Kidney epithelial cell (primary cell): Measurements from ENCODE around the gene SEMA5B. TPM values are rescaled to one million over a fixed set of nuclear protein-coding genes. Genes with fewer than 3 reads are reported as not detected.

Experiments used
- DNase-seq: peaks from one replicate; pipeline ENCODE4 v3.0.0-alpha.2; 2010; ENCODE audit warnings: low read depth
- H3K27me3 ChIP-seq: 2 replicates; pipeline ENCODE4 v1.6.0; 2011; ENCODE audit warnings: low read length; ENCODE audit not compliant: control insufficient read depth, insufficient read depth
- H3K36me3 ChIP-seq: 2 replicates; pipeline ENCODE4 v1.5.1; 2011; ENCODE audit warnings: low read length; ENCODE audit not compliant: control insufficient read depth, insufficient read depth
- H3K4me3 ChIP-seq: 2 replicates; pipeline ENCODE4 v1.5.1; 2011; ENCODE audit warnings: low read depth, mild to moderate bottlenecking, control low read depth, low read length
- total RNA-seq: library from RNA; depleted of rRNA; stranded (reverse); fragments of >200 nt; gene quantifications from 2 replicates; pipeline ENCODE4 v1.2.3, GENCODE V29; 2015
- TF ChIP-seq, protein P1 (sequence below): IDR thresholded peaks from 2 replicates; pipeline ENCODE4 v1.5.1; 2011; ENCODE audit warnings: mild to moderate bottlenecking, moderate library complexity, low read length, control low read depth, inconsistent platforms; ENCODE audit not compliant: insufficient read depth, poor library complexity, severe bottlenecking

SEMA5B gene
- total RNA-seq, 1 donor from 2014 or later: not detected

DNA sequence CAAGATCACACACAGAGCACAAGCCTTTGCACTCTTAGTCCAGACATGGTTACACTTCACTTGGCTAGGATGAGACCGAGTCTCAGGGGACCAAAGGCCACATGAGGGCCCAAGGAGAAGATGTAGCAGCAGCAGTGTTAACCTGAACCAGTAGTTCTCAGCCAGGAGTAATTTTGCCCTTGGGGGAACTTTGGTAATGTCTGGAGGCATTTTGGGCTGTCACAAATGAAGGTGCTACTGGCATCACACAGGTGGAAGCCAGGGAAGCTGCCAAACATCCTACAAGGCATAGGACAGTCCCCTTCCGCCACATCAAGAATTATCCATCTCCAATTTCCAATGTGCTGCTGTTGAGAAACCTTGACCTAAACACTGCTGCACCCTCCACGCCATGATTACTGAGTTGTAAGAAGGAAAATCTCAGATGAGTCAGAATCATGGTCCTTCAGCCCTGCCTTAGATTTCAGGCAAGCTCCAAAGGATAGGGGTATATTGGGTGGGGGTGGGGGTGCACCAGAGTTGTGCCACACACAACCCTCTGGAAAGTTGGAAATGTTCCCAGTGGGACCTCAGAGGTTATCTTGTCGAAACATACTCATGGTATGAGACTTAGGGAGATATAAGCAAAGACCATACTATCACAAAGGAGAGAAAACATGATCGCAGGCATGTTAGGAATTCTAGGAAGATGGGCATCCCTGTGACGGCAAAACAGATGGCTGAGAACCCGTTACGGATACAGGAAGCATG lies 36.2 kb downstream of the SEMA5B start:
- DNase-seq: no peak
- TF ChIP-seq, protein P1, sequence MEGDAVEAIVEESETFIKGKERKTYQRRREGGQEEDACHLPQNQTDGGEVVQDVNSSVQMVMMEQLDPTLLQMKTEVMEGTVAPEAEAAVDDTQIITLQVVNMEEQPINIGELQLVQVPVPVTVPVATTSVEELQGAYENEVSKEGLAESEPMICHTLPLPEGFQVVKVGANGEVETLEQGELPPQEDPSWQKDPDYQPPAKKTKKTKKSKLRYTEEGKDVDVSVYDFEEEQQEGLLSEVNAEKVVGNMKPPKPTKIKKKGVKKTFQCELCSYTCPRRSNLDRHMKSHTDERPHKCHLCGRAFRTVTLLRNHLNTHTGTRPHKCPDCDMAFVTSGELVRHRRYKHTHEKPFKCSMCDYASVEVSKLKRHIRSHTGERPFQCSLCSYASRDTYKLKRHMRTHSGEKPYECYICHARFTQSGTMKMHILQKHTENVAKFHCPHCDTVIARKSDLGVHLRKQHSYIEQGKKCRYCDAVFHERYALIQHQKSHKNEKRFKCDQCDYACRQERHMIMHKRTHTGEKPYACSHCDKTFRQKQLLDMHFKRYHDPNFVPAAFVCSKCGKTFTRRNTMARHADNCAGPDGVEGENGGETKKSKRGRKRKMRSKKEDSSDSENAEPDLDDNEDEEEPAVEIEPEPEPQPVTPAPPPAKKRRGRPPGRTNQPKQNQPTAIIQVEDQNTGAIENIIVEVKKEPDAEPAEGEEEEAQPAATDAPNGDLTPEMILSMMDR: no peak
- peaks cover 80% of the 10 kb centered on the region for H3K27me3 ChIP-seq
- H3K36me3 ChIP-seq: no peaks in the 10 kb centered on the region
- H3K4me3 ChIP-seq: no peak overlapping the region

GRCh38 chr3:122989856-122990575 lies 37.5 kb downstream of the SEMA5B start:
- TF ChIP-seq, protein P1: no peak
- peaks cover 76% of the 10 kb centered on the region for H3K27me3 ChIP-seq

GRCh38 chr3:122988508-122988907 lies 39.1 kb downstream of the SEMA5B start:
- H3K36me3 ChIP-seq: no peaks in the 10 kb centered on the region
- no peak overlapping the region for H3K4me3 ChIP-seq
- peaks cover 76% of the 10 kb centered on the region for H3K27me3 ChIP-seq
- no peak for DNase-seq
- TF ChIP-seq, protein P1: no peak

More at GRCh38 chr3:122989856-122990575, 37.5 kb downstream of the SEMA5B start:
- Histone ChIP-seq H3K4me3 (no peak overlapping the region), H3K36me3 (no peaks in the 10 kb centered on the region)
- no peak for DNase-seq

GRCh38 chr3:122987736-122988319 lies 39.7 kb downstream of the SEMA5B start:
- no peak for DNase-seq
- H3K27me3 ChIP-seq: peaks cover 70% of the 10 kb centered on the region
- no peak overlapping the region for H3K4me3 ChIP-seq
- TF ChIP-seq, protein P1: no peak
- no peaks in the 10 kb centered on the region for H3K36me3 ChIP-seq

GRCh38 chr3:122987231-122987630 lies 40.3 kb downstream of the SEMA5B start:
- no peak overlapping the region for H3K4me3 ChIP-seq
- no peak for DNase-seq
- H3K27me3 ChIP-seq: peaks cover 64% of the 10 kb centered on the region
- no peaks in the 10 kb centered on the region for H3K36me3 ChIP-seq
- TF ChIP-seq, protein P1: no peak
